ENCODE measurements around the gene ALCAM. TPM values are rescaled to one million over a fixed set of nuclear protein-coding genes. Genes with fewer than 3 reads are reported as not detected.

ALCAM gene
- total RNA-seq, 1 donor from 2014 or later = 26.1 TPM

- TF ChIP-seq CTCF (IDR thresholded peaks at IDR 0.05) = no peak
- no peaks in the 10 kb centered on the region for H3K4me1 ChIP-seq
- no peaks in the 10 kb centered on the region for H3K27me3 ChIP-seq
- H3K9me3 ChIP-seq = no peaks in the 10 kb centered on the region
- no peak overlapping the region for H3K4me3 ChIP-seq
- H3K27ac ChIP-seq = no peak overlapping the region
- no peak for DNase-seq (ENCODE audit: low spot score in 2 of 2)
- intact Hi-C loops (cut with DNase I) = no loop called here
- H3K36me3 ChIP-seq = no peaks in the 10 kb centered on the region
These were observed 48.1 kb downstream of the ALCAM start for GRCh38 chr3:105414841-105415240.

DNA sequence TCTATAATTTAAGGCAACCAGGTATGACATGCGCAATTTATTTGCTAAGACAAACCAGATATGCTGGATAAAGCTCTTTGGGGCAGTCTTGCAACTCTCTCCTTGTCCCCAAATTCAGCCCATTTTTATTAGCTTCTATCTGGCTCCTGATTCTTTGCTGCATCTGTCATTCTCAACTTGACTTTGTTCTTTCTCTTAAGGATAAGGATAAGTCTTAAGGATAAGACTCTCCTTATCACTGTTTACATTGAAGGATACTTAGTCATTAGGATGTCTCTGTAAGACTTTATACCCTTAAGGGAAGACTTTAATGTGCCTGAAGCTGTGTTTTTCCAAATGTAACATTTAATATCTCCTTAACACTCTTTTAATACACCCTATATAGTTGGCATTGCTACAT is 49.2 kb downstream of the ALCAM start:
- no peaks in the 10 kb centered on the region for H3K9me3 ChIP-seq
- no peaks in the 10 kb centered on the region for H3K36me3 ChIP-seq
- H3K4me3 ChIP-seq = no peak overlapping the region
- no peak for TF ChIP-seq CTCF (IDR thresholded peaks at IDR 0.05)
- H3K27me3 ChIP-seq = no peaks in the 10 kb centered on the region
- DNase-seq (ENCODE audit: low spot score in 2 of 2) = no peak
- no peak overlapping the region for H3K27ac ChIP-seq
- no peaks in the 10 kb centered on the region for H3K4me1 ChIP-seq
- intact Hi-C loops (cut with DNase I) = no loop called here

GRCh38 chr3:105417525-105418289 is 51.0 kb downstream of the ALCAM start:
- Histone ChIP-seq H3K4me3 (no peak overlapping the region), H3K36me3 (no peaks in the 10 kb centered on the region), H3K4me1 (no peaks in the 10 kb centered on the region), H3K9me3 (no peaks in the 10 kb centered on the region), H3K27me3 (no peaks in the 10 kb centered on the region), H3K27ac (no peak overlapping the region)
- intact Hi-C loops (cut with DNase I) = no loop called here
- TF ChIP-seq CTCF (IDR thresholded peaks at IDR 0.05) = no peak
- no peak for DNase-seq (ENCODE audit: low spot score in 2 of 2)

GRCh38 chr3:105422645-105423044 is 55.9 kb downstream of the ALCAM start:
- intact Hi-C loops (cut with DNase I) = no loop called here
- Histone ChIP-seq H3K4me3 (no peak overlapping the region), H3K36me3 (no peaks in the 10 kb centered on the region), H3K27ac (no peak overlapping the region), H3K27me3 (no peaks in the 10 kb centered on the region), H3K9me3 (no peaks in the 10 kb centered on the region), H3K4me1 (no peaks in the 10 kb centered on the region)
- DNase-seq (ENCODE audit: low spot score in 2 of 2) = no peak
- no peak for TF ChIP-seq CTCF (IDR thresholded peaks at IDR 0.05)

DNA sequence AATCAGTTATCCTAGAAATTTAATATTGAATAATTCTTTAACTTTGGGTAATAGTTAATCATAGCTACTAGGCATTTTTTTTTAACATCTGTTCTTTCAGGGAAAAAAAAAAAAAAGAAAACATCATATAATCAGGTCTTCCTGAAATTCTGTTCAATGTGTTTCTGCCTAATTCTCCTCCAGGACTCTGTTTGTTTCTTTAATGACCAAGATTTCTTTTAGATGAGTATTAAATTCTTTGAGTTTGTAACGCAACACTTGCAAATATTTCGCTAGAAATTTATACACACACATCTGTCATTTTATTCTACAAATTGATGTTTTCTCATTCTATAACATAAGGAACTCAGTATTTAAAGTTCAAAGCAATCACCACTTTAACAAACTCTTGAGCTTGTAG is 56.7 kb downstream of the ALCAM start:
- intact Hi-C loops (cut with DNase I) = no loop called here
- Histone ChIP-seq H3K27ac (no peak overlapping the region), H3K27me3 (no peaks in the 10 kb centered on the region), H3K36me3 (no peaks in the 10 kb centered on the region), H3K4me1 (no peaks in the 10 kb centered on the region), H3K9me3 (no peaks in the 10 kb centered on the region), H3K4me3 (no peak overlapping the region)
- TF ChIP-seq CTCF (IDR thresholded peaks at IDR 0.05) = no peak
- no peak for DNase-seq (ENCODE audit: low spot score in 2 of 2)
